Spinal cord (tissue), 10 donors: ENCODE results near the gene ATAD1. TPM values are rescaled to one million over a fixed set of nuclear protein-coding genes. Genes with fewer than 3 reads are reported as not detected.

ENCODE experiments used
- DNase-seq, 6 donors: peaks; one replicate each; pipeline versions ENCODE4 v3.0.0 to v3.0.0-alpha.2; 2013 to 2015; ENCODE audit warnings: low spot score in 6 of 6, low read depth in 4 of 6
- H3K27ac ChIP-seq: one replicate; pipeline ENCODE4 v1.5.1; 2013; ENCODE audit warnings: low read depth, low read length, control low read depth
- H3K27me3 ChIP-seq: one replicate; pipeline ENCODE4 v1.6.1; 2013; ENCODE audit warnings: low read length; ENCODE audit not compliant: control insufficient read depth, insufficient read depth
- H3K36me3 ChIP-seq: one replicate; pipeline ENCODE4 v1.6.1; 2013; ENCODE audit warnings: low read length; ENCODE audit not compliant: control insufficient read depth, insufficient read depth
- H3K4me1 ChIP-seq: one replicate; pipeline ENCODE4 v1.6.1; 2013; ENCODE audit warnings: low read length; ENCODE audit not compliant: control insufficient read depth, insufficient read depth
- H3K4me3 ChIP-seq: one replicate; pipeline ENCODE4 v1.5.1; 2013; ENCODE audit warnings: low read depth, low read length, control low read depth
- H3K9me3 ChIP-seq: one replicate; pipeline ENCODE4 v1.6.1; 2013; ENCODE audit warnings: low read length; ENCODE audit not compliant: control insufficient read depth, insufficient read depth
- WGBS: methylation state at CpG from one replicate; pipeline ENCODE4 v1.1.5; 2013; ENCODE audit warnings: missing lambda C conversion rate; ENCODE audit not compliant: insufficient coverage; 5-methylcytosine and 5-hydroxymethylcytosine counted together
- polyA plus RNA-seq, 2 donors: library from polyadenylated mRNA; unstranded; fragments of 120-200 nt; gene quantifications; one replicate each; pipeline ENCODE4 v1.2.1, GENCODE V29; 2013; ENCODE audit not compliant: insufficient read length in 2 of 2
- total RNA-seq, 2 donors: library from RNA; depleted of rRNA in 1 of 2; stranded (reverse); fragments of 120-200 nt in 1 of 2; fragments of >200 nt in 1 of 2; gene quantifications; one replicate each; pipeline versions ENCODE4 v1.2.3 to v1.2.4, GENCODE V29; 2013 to 2014
- donor health status: healthy.

ATAD1 gene
- total and polyA plus RNA-seq, 4 donors, result 52.7 to 91.5 (median 60.7) TPM

- Histone ChIP-seq H3K4me3 (no peak overlapping the region), H3K9me3 (no peaks in the 10 kb centered on the region), H3K27me3 (no peaks in the 10 kb centered on the region), H3K4me1 (no peaks in the 10 kb centered on the region), H3K27ac (no peak overlapping the region), H3K36me3 (peaks cover 3% of the 10 kb centered on the region)
- WGBS, result no CpG with 5 or more reads among the region's 4 CpGs
- no peak for DNase-seq
Measured at GRCh38 chr10:87761153-87761552, 56.9 kb downstream of the ATAD1 start.

GRCh38 chr10:87760195-87760905, 57.7 kb downstream of the ATAD1 start:
- Histone ChIP-seq H3K27me3 (no peaks in the 10 kb centered on the region), H3K4me1 (no peaks in the 10 kb centered on the region), H3K4me3 (no peak overlapping the region), H3K36me3 (peaks cover 8% of the 10 kb centered on the region), H3K9me3 (no peaks in the 10 kb centered on the region), H3K27ac (no peak overlapping the region)
- WGBS, result 100% methylated on average over 1 of the region's 6 CpGs
- DNase-seq, result no peak

GRCh38 chr10:87759551-87759950, 58.5 kb downstream of the ATAD1 start:
- DNase-seq, result no peak
- H3K4me1 ChIP-seq, result no peaks in the 10 kb centered on the region
- H3K27me3 ChIP-seq, result no peaks in the 10 kb centered on the region
- peaks cover 8% of the 10 kb centered on the region for H3K36me3 ChIP-seq
- H3K9me3 ChIP-seq, result no peaks in the 10 kb centered on the region
- no peak overlapping the region for H3K27ac ChIP-seq
- H3K4me3 ChIP-seq, result no peak overlapping the region

- Histone ChIP-seq H3K27ac (no peak overlapping the region), H3K36me3 (peaks cover 8% of the 10 kb centered on the region), H3K4me3 (no peak overlapping the region), H3K27me3 (no peaks in the 10 kb centered on the region), H3K9me3 (no peaks in the 10 kb centered on the region), H3K4me1 (no peaks in the 10 kb centered on the region)
- no CpG with 5 or more reads among the region's 1 CpG for WGBS
- DNase-seq, result no peak
Measured at GRCh38 chr10:87757685-87758084, 60.3 kb downstream of the ATAD1 start.

GRCh38 chr10:87753995-87754866, 63.8 kb downstream of the ATAD1 start:
- Histone ChIP-seq H3K4me1 (no peaks in the 10 kb centered on the region), H3K9me3 (no peaks in the 10 kb centered on the region), H3K4me3 (no peak overlapping the region), H3K27me3 (no peaks in the 10 kb centered on the region), H3K27ac (no peak overlapping the region), H3K36me3 (peaks cover 5% of the 10 kb centered on the region)
- WGBS, result 94% methylated on average over 2 of the region's 8 CpGs
- no peak for DNase-seq

GRCh38 chr10:87752566-87752965, 65.5 kb downstream of the ATAD1 start:
- WGBS, result no CpG with 5 or more reads among the region's 2 CpGs

GRCh38 chr10:87751274-87751673, 66.8 kb downstream of the ATAD1 start:
- WGBS, result no CpG with 5 or more reads among the region's 2 CpGs
- H3K27ac ChIP-seq, result no peak overlapping the region
- DNase-seq, result no peak
- H3K4me1 ChIP-seq, result peaks cover 4% of the 10 kb centered on the region
- no peaks in the 10 kb centered on the region for H3K9me3 ChIP-seq
- no peaks in the 10 kb centered on the region for H3K27me3 ChIP-seq
- no peak overlapping the region for H3K4me3 ChIP-seq
- H3K36me3 ChIP-seq, result peaks cover 5% of the 10 kb centered on the region

More at GRCh38 chr10:87752566-87752965, 65.5 kb downstream of the ATAD1 start:
- H3K9me3 ChIP-seq, result no peaks in the 10 kb centered on the region
- no peak overlapping the region for H3K4me3 ChIP-seq
- DNase-seq, result no peak
- peaks cover 5% of the 10 kb centered on the region for H3K36me3 ChIP-seq
- H3K27me3 ChIP-seq, result no peaks in the 10 kb centered on the region
- H3K27ac ChIP-seq, result no peak overlapping the region
- no peaks in the 10 kb centered on the region for H3K4me1 ChIP-seq

- Histone ChIP-seq H3K9me3 (no peaks in the 10 kb centered on the region), H3K27ac (no peak overlapping the region), H3K4me1 (peaks cover 4% of the 10 kb centered on the region), H3K27me3 (no peaks in the 10 kb centered on the region), H3K36me3 (peaks cover 2% of the 10 kb centered on the region), H3K4me3 (no peak overlapping the region)
- DNase-seq, result no peak
Measured at GRCh38 chr10:87750817-87751216, 67.2 kb downstream of the ATAD1 start.

- peak overlapping the region; percentile 7 for H3K27ac ChIP-seq
- WGBS, result 45% methylated on average over 4 of the region's 5 CpGs
- no peaks in the 10 kb centered on the region for H3K9me3 ChIP-seq
- no peak overlapping the region for H3K4me3 ChIP-seq
- peaks cover 4% of the 10 kb centered on the region for H3K4me1 ChIP-seq
- peak in 3 of 6 donors; percentile 9 to 35 (median 9) for DNase-seq
- no peaks in the 10 kb centered on the region for H3K27me3 ChIP-seq
- H3K36me3 ChIP-seq, result no peaks in the 10 kb centered on the region
Measured at GRCh38 chr10:87750001-87750671, 67.9 kb downstream of the ATAD1 start.
